ENCODE measurements around the gene PCDHGA9.
"Not testable (repeated sequence)": the region's sequence is repeated elsewhere in the genome, so short reads cannot be mapped to it uniquely, and the experiment has no call there.

PCDHGA9 gene

GRCh38 chr5:141417494-141418172 lies 15.1 kb downstream of the PCDHGA9 start, which contains the start of gene PCDHGB7:
Gene PCDHGB7, plus strand, starts transcription at chr5:141417677. Its CDS starts 183 bp downstream, at chr5:141417860.
- H3K27me3 ChIP-seq (ENCODE audit: insufficient read depth, low read length); H3K4me1 ChIP-seq (ENCODE audit: insufficient read depth, low read length); H3K27ac ChIP-seq (ENCODE audit: low read depth, low read length): not testable (repeated sequence)
- peaks cover 41% of the 10 kb centered on the region; the same call in 1 of the 2 replicates for H3K36me3 ChIP-seq (ENCODE audit: insufficient read depth, low read length)
- 46% methylated on average over 47 of the region's 47 CpGs for WGBS
- peak within 1 kb of the TSS; percentile 74 for H3K9ac ChIP-seq (ENCODE audit: low read depth, low read length)
- H3K9me3 ChIP-seq (ENCODE audit: insufficient read depth, low read depth, low read length), result peaks cover 60% of the 10 kb centered on the region
- peak within 1 kb of the TSS; percentile 65 for H3K4me3 ChIP-seq (ENCODE audit: low read length)

- Histone ChIP-seq H3K36me3 (ENCODE audit: insufficient read depth, low read length) (peaks cover 50% of the 10 kb centered on the region; the same call in 1 of the 2 replicates), H3K4me3 (ENCODE audit: low read length) (0 out of 2 replicates have a peak overlapping the region, but pooled peaks have one; percentile 65), H3K4me1 (ENCODE audit: insufficient read depth, low read length) (no peaks in the 10 kb centered on the region), H3K27ac (ENCODE audit: low read depth, low read length) (no peak overlapping the region), H3K27me3 (ENCODE audit: insufficient read depth, low read length) (peaks cover 10% of the 10 kb centered on the region), H3K9me3 (ENCODE audit: insufficient read depth, low read depth, low read length) (peaks cover 57% of the 10 kb centered on the region), H3K9ac (ENCODE audit: low read depth, low read length) (no peak overlapping the region)
- WGBS, result 97% methylated on average over 74 of the region's 74 CpGs
Observed at GRCh38 chr5:141419074-141419880, 16.7 kb downstream of the PCDHGA9 start.

- WGBS, result 82% methylated on average over 42 of the region's 42 CpGs
- peaks cover 59% of the 10 kb centered on the region; the same call in 1 of the 2 replicates for H3K36me3 ChIP-seq (ENCODE audit: insufficient read depth, low read length)
- peaks cover 10% of the 10 kb centered on the region for H3K27me3 ChIP-seq (ENCODE audit: insufficient read depth, low read length)
- H3K27ac ChIP-seq (ENCODE audit: low read depth, low read length), result no peak within 1 kb of the TSS; the same call in 1 of the 2 replicates
- no peaks in the 10 kb centered on the region for H3K4me1 ChIP-seq (ENCODE audit: insufficient read depth, low read length)
- peaks cover 61% of the 10 kb centered on the region for H3K9me3 ChIP-seq (ENCODE audit: insufficient read depth, low read depth, low read length)
- peak within 1 kb of the TSS; percentile 57 for H3K4me3 ChIP-seq (ENCODE audit: low read length)
- H3K9ac ChIP-seq (ENCODE audit: low read depth, low read length), result peak within 1 kb of the TSS; percentile 57
Observed at GRCh38 chr5:141420855-141421488, 18.4 kb downstream of the PCDHGA9 start, which contains the start of gene PCDHGA11. Gene PCDHGA11, plus strand, starts transcription at chr5:141421051. Its CDS starts 177 bp downstream, at chr5:141421228.

GRCh38 chr5:141421489-141421855 lies 18.9 kb downstream of the PCDHGA9 start:
- Histone ChIP-seq H3K36me3 (ENCODE audit: insufficient read depth, low read length) (peaks cover 64% of the 10 kb centered on the region; the same call in 1 of the 2 replicates), H3K9ac (ENCODE audit: low read depth, low read length) (peak overlapping the region; percentile 57; the same call in 1 of the 2 replicates)
- whole genome bisulfite sequencing, result 91% methylated on average over 13 of the region's 13 CpGs

DNA sequence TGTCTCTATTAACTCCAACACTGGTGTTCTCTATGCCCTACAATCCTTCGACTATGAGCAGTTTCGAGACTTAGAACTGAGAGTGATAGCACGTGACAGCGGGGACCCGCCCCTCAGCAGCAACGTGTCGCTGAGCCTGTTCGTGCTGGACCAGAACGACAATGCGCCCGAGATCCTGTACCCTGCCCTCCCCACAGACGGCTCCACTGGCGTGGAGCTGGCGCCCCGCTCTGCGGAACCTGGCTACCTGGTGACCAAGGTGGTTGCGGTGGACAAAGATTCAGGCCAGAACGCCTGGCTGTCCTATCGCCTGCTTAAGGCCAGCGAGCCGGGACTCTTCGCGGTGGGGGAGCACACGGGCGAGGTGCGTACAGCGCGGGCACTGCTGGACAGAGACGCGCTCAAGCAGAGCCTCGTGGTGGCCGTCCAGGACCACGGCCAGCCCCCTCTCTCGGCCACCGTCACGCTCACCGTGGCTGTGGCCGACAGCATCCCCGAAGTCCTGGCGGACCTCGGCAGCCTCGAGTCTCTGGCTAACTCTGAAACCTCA lies 20.2 kb downstream of the PCDHGA9 start:
- Histone ChIP-seq H3K4me3 (ENCODE audit: low read length) (no peak overlapping the region), H3K9ac (ENCODE audit: low read depth, low read length) (no peak overlapping the region), H3K4me1 (ENCODE audit: insufficient read depth, low read length) (no peaks in the 10 kb centered on the region), H3K9me3 (ENCODE audit: insufficient read depth, low read depth, low read length) (peaks cover 72% of the 10 kb centered on the region), H3K27ac (ENCODE audit: low read depth, low read length) (no peak overlapping the region), H3K36me3 (ENCODE audit: insufficient read depth, low read length) (peaks cover 74% of the 10 kb centered on the region; the same call in 1 of the 2 replicates), H3K27me3 (ENCODE audit: insufficient read depth, low read length) (peaks cover 10% of the 10 kb centered on the region)
- WGBS, result 96% methylated on average over 42 of the region's 42 CpGs

More at GRCh38 chr5:141421489-141421855, 18.9 kb downstream of the PCDHGA9 start:
- Histone ChIP-seq H3K27me3 (ENCODE audit: insufficient read depth, low read length) (peaks cover 10% of the 10 kb centered on the region), H3K4me1 (ENCODE audit: insufficient read depth, low read length) (no peaks in the 10 kb centered on the region), H3K4me3 (ENCODE audit: low read length) (peak overlapping the region; percentile 57), H3K27ac (ENCODE audit: low read depth, low read length) (no peak overlapping the region), H3K9me3 (ENCODE audit: insufficient read depth, low read depth, low read length) (peaks cover 62% of the 10 kb centered on the region)

DNA sequence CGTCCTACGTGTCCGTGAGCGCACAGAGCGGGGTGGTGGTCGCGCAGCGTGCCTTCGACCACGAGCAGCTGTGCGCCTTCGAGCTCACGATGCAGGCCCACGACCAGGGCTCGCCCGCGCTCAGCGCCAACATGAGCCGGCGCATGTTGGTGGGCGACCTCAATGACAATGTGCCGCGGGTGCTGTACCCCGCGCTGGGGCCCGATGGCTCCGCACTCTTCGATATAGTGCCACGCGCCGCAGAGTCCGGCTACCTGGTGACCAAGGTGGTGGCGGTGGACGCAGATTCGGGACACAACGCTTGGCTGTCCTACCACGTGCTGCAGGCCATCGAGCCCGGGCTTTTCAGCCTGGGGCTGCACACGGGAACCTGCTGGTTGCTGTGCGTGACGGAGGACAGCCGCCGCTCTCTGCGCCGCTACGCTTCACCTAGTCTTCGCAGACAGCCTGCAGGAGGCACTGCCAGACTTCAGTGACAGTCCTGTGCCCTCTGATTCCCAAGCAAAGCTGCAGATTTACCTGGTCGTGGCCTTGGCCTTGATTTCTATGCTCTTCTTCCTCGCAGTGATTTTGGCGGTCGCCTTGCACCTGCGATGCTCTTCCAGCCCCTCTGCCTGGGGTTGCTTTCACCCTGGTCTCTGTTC lies 25.3 kb downstream of the PCDHGA9 start:
- no peak overlapping the region for H3K27ac ChIP-seq (ENCODE audit: low read depth, low read length)
- H3K36me3 ChIP-seq (ENCODE audit: insufficient read depth, low read length), result peaks cover 59% of the 10 kb centered on the region; the same call in 1 of the 2 replicates
- no peak overlapping the region for H3K4me3 ChIP-seq (ENCODE audit: low read length)
- peaks cover 65% of the 10 kb centered on the region for H3K9me3 ChIP-seq (ENCODE audit: insufficient read depth, low read depth, low read length)
- H3K27me3 ChIP-seq (ENCODE audit: insufficient read depth, low read length), result no peaks in the 10 kb centered on the region
- H3K9ac ChIP-seq (ENCODE audit: low read depth, low read length), result no peak overlapping the region
- WGBS, result 97% methylated on average over 53 of the region's 53 CpGs
- H3K4me1 ChIP-seq (ENCODE audit: insufficient read depth, low read length), result no peaks in the 10 kb centered on the region

DNA sequence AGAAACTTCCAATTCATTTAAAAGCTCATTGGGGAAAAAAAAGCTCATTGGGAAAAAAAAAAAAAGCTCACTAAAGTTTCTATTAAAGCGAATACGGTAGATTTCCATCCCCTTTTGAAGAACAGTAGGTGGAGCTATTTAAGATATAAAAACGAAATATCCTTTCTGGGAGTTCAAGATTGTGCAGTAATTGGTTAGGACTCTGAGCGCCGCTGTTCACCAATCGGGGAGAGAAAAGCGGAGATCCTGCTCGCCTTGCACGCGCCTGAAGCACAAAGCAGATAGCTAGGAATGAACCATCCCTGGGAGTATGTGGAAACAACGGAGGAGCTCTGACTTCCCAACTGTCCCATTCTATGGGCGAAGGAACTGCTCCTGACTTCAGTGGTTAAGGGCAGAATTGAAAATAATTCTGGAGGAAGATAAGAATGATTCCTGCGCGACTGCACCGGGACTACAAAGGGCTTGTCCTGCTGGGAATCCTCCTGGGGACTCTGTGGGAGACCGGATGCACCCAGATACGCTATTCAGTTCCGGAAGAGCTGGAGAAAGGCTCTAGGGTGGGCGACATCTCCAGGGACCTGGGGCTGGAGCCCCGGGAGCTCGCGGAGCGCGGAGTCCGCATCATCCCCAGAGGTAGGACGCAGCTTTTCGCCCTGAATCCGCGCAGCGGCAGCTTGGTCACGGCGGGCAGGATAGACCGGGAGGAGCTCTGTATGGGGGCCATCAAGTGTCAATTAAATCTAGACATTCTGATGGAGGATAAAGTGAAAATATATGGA lies 27.9 kb downstream of the PCDHGA9 start, which contains the start of gene PCDHGA12:
TSS of gene PCDHGA12 (plus strand) at position 176 of the 782 bp plus-strand sequence. CDS start at position 429, 253 bp downstream.
- H3K9ac ChIP-seq (ENCODE audit: low read depth, low read length), result no peak within 1 kb of the TSS
- H3K4me3 ChIP-seq (ENCODE audit: low read length), result no peak within 1 kb of the TSS
- peaks cover 41% of the 10 kb centered on the region; the same call in 1 of the 2 replicates for H3K36me3 ChIP-seq (ENCODE audit: insufficient read depth, low read length)
- no peak within 1 kb of the TSS for H3K27ac ChIP-seq (ENCODE audit: low read depth, low read length)
- peaks cover 73% of the 10 kb centered on the region for H3K9me3 ChIP-seq (ENCODE audit: insufficient read depth, low read depth, low read length)
- H3K27me3 ChIP-seq (ENCODE audit: insufficient read depth, low read length), result no peaks in the 10 kb centered on the region
- WGBS, result 97% methylated on average over 33 of the region's 33 CpGs
- H3K4me1 ChIP-seq (ENCODE audit: insufficient read depth, low read length), result no peaks in the 10 kb centered on the region

- H3K9ac ChIP-seq (ENCODE audit: low read depth, low read length), result no peak overlapping the region
- H3K9me3 ChIP-seq (ENCODE audit: insufficient read depth, low read depth, low read length), result peaks cover 68% of the 10 kb centered on the region
- H3K4me1 ChIP-seq (ENCODE audit: insufficient read depth, low read length), result no peaks in the 10 kb centered on the region
- peaks cover 36% of the 10 kb centered on the region; the same call in 1 of the 2 replicates for H3K36me3 ChIP-seq (ENCODE audit: insufficient read depth, low read length)
- no peaks in the 10 kb centered on the region for H3K27me3 ChIP-seq (ENCODE audit: insufficient read depth, low read length)
- no peak overlapping the region for H3K4me3 ChIP-seq (ENCODE audit: low read length)
- 98% methylated on average over 37 of the region's 37 CpGs for WGBS
- H3K27ac ChIP-seq (ENCODE audit: low read depth, low read length), result no peak overlapping the region
Observed at GRCh38 chr5:141431286-141431685, 28.7 kb downstream of the PCDHGA9 start.

DNA sequence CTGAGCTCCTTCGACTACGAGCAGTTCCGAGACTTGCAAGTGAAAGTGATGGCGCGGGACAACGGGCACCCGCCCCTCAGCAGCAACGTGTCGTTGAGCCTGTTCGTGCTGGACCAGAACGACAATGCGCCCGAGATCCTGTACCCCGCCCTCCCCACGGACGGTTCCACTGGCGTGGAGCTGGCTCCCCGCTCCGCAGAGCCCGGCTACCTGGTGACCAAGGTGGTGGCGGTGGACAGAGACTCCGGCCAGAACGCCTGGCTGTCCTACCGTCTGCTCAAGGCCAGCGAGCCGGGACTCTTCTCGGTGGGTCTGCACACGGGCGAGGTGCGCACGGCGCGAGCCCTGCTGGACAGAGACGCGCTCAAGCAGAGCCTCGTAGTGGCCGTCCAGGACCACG lies 29.7 kb downstream of the PCDHGA9 start:
- WGBS, result 97% methylated on average over 38 of the region's 38 CpGs

More for the DNA sequence above, 29.7 kb downstream of the PCDHGA9 start:
- H3K9ac ChIP-seq (ENCODE audit: low read depth, low read length); H3K27me3 ChIP-seq (ENCODE audit: insufficient read depth, low read length); H3K27ac ChIP-seq (ENCODE audit: low read depth, low read length); H3K4me1 ChIP-seq (ENCODE audit: insufficient read depth, low read length); H3K4me3 ChIP-seq (ENCODE audit: low read length): not testable (repeated sequence)
- Histone ChIP-seq H3K9me3 (ENCODE audit: insufficient read depth, low read depth, low read length) (peaks cover 63% of the 10 kb centered on the region), H3K36me3 (ENCODE audit: insufficient read depth, low read length) (peaks cover 28% of the 10 kb centered on the region; the same call in 1 of the 2 replicates)
